GM18867 (cell line): ENCODE results near the gene ITGB6.

Source experiments
- ATAC-seq: cut with Tn5 transposase; IDR thresholded peaks from one replicate; pipeline ENCODE4 v1.9.1; 2021; ENCODE audit warnings: mild to moderate bottlenecking, moderate library complexity; ENCODE audit not compliant: unreplicated experiment

The ITGB6 gene

GRCh38 chr2:160096409-160096808 lies 103.7 kb downstream of the ITGB6 start:
- ATAC-seq, result peak; percentile 51

GRCh38 chr2:160092445-160092844 lies 107.6 kb downstream of the ITGB6 start:
- ATAC-seq, result no peak

GRCh38 chr2:160091381-160091780 lies 108.7 kb downstream of the ITGB6 start:
- no peak for ATAC-seq

- peak; percentile 55 for ATAC-seq
Observed at GRCh38 chr2:160087854-160088745, 112.0 kb downstream of the ITGB6 start.

- ATAC-seq, result no peak
Observed at GRCh38 chr2:160085662-160086061, 114.4 kb downstream of the ITGB6 start.

- no peak for ATAC-seq
Observed at GRCh38 chr2:160077912-160078810, 121.9 kb downstream of the ITGB6 start.

- ATAC-seq, result no peak
Observed at GRCh38 chr2:160076914-160077313, 123.2 kb downstream of the ITGB6 start.

GRCh38 chr2:160076241-160076640 lies 123.8 kb downstream of the ITGB6 start:
- ATAC-seq, result no peak

- no peak for ATAC-seq
Observed at GRCh38 chr2:160075171-160075570, 124.9 kb downstream of the ITGB6 start.

GRCh38 chr2:160073284-160073888 lies 126.7 kb downstream of the ITGB6 start:
- ATAC-seq, result no peak

GRCh38 chr2:160068906-160069305 lies 131.2 kb downstream of the ITGB6 start:
- ATAC-seq, result no peak

GRCh38 chr2:160064916-160065315 lies 135.2 kb downstream of the ITGB6 start:
- no peak for ATAC-seq

GRCh38 chr2:160063879-160064612 lies 136.0 kb downstream of the ITGB6 start:
- ATAC-seq, result no peak

- ATAC-seq, result no peak
Observed at GRCh38 chr2:160063271-160063670, 136.8 kb downstream of the ITGB6 start.

- no peak for ATAC-seq
Observed at GRCh38 chr2:160062292-160063005, 137.6 kb downstream of the ITGB6 start, which contains the start of gene PLA2R1. PLA2R1 (minus strand) TSS chr2:160062615; CDS start chr2:160062403, 212 bp downstream.

GRCh38 chr2:160061944-160062291 lies 138.2 kb downstream of the ITGB6 start:
- no peak for ATAC-seq

GRCh38 chr2:160061533-160061932 lies 138.5 kb downstream of the ITGB6 start:
- no peak for ATAC-seq

GRCh38 chr2:160060297-160060696 lies 139.8 kb downstream of the ITGB6 start:
- ATAC-seq, result no peak

GRCh38 chr2:160057356-160057755 lies 142.7 kb downstream of the ITGB6 start:
- ATAC-seq, result no peak

GRCh38 chr2:160055726-160056108 lies 144.4 kb downstream of the ITGB6 start:
- ATAC-seq, result no peak
